H9 (cell line): Measurements from ENCODE around the gene RALY. TPM values are rescaled to one million over a fixed set of nuclear protein-coding genes. Genes with fewer than 3 reads are reported as not detected.

ENCODE experiments used
- DNase-seq: peaks from one replicate; pipeline ENCODE4 v3.0.0-alpha.2; 2017
- H2AFZ ChIP-seq: one replicate; pipeline ENCODE4 v1.6.1; 2013; ENCODE audit warnings: mild to moderate bottlenecking, low read length, control low read depth, moderate library complexity
- H2AK5ac ChIP-seq: 2 replicates; pipeline ENCODE4 v1.6.1; 2013; ENCODE audit warnings: low read length, control low read depth, mixed read lengths; ENCODE audit not compliant: insufficient read length
- H2BK120ac ChIP-seq: one replicate; pipeline ENCODE4 v1.6.1; 2013; ENCODE audit warnings: low read depth, mild to moderate bottlenecking, low read length, control low read depth, inconsistent platforms; ENCODE audit not compliant: poor library complexity, severe bottlenecking
- H2BK12ac ChIP-seq: 2 replicates; pipeline ENCODE4 v1.6.1; 2013; ENCODE audit warnings: low read length, control low read depth, mixed read lengths, low read depth; ENCODE audit not compliant: insufficient read length
- H2BK15ac ChIP-seq: 2 replicates; pipeline ENCODE4 v1.6.1; 2013; ENCODE audit warnings: low read depth, low read length, control low read depth
- H2BK20ac ChIP-seq: one replicate; pipeline ENCODE4 v1.6.1; 2013; ENCODE audit warnings: low read depth, mild to moderate bottlenecking, low read length, control low read depth, inconsistent platforms; ENCODE audit not compliant: poor library complexity, severe bottlenecking
- H2BK5ac ChIP-seq: 2 replicates; pipeline ENCODE4 v1.6.1; 2013; ENCODE audit warnings: low read length, control low read depth, mixed read lengths; ENCODE audit not compliant: insufficient read length
- H3K14ac ChIP-seq: 2 replicates; pipeline ENCODE4 v1.6.1; 2013; ENCODE audit warnings: low read length, control low read depth; ENCODE audit not compliant: insufficient read depth
- H3K18ac ChIP-seq: 2 replicates; pipeline ENCODE4 v1.6.1; 2013; ENCODE audit warnings: low read depth, mild to moderate bottlenecking, mixed read lengths, low read length, control low read depth; ENCODE audit not compliant: insufficient read length
- H3K23ac ChIP-seq: 2 replicates; pipeline ENCODE4 v1.6.1; 2013; ENCODE audit warnings: low read length, control low read depth, mixed read lengths, low read depth; ENCODE audit not compliant: insufficient read length
- H3K23me2 ChIP-seq: 2 replicates; pipeline ENCODE4 v1.6.1; 2013; ENCODE audit warnings: low read depth, mild to moderate bottlenecking, mixed read lengths, low read length, control low read depth; ENCODE audit not compliant: insufficient read length, poor library complexity, severe bottlenecking
- H3K27ac ChIP-seq: 2 replicates; pipeline ENCODE4 v1.5.1; 2013; ENCODE audit warnings: low read length, control low read depth, mixed read lengths, low read depth; ENCODE audit not compliant: insufficient read length
- H3K27me3 ChIP-seq: 2 replicates; pipeline ENCODE4 v1.6.1; 2013; ENCODE audit warnings: low read length, control low read depth, inconsistent platforms; ENCODE audit not compliant: insufficient read depth
- H3K4ac ChIP-seq: 2 replicates; pipeline ENCODE4 v1.6.1; 2013; ENCODE audit warnings: low read depth, mild to moderate bottlenecking, control low read depth, inconsistent platforms, low read length, moderate library complexity
- H3K4me1 ChIP-seq: 2 replicates; pipeline ENCODE4 v1.6.1; 2013; ENCODE audit warnings: low read length, control low read depth, inconsistent platforms; ENCODE audit not compliant: insufficient read depth
- H3K4me2 ChIP-seq: 2 replicates; pipeline ENCODE4 v1.6.1; 2013; ENCODE audit warnings: low read length, control low read depth, mixed read lengths; ENCODE audit not compliant: insufficient read length, insufficient read depth
- H3K56ac ChIP-seq: 2 replicates; pipeline ENCODE4 v1.6.1; 2013; ENCODE audit warnings: low read depth, mild to moderate bottlenecking, mixed read lengths, low read length, control low read depth; ENCODE audit not compliant: insufficient read length
- H3K79me1 ChIP-seq: 2 replicates; pipeline ENCODE4 v1.6.1; 2013; ENCODE audit warnings: low read depth, mild to moderate bottlenecking, moderate library complexity, low read length, control low read depth, inconsistent platforms; ENCODE audit not compliant: insufficient read depth, poor library complexity, severe bottlenecking
- H3K79me2 ChIP-seq: 2 replicates; pipeline ENCODE4 v1.6.1; 2013; ENCODE audit warnings: low read length, control low read depth, inconsistent platforms; ENCODE audit not compliant: insufficient read depth
- H3K9ac ChIP-seq: 2 replicates; pipeline ENCODE4 v1.6.1; 2013; ENCODE audit warnings: low read length, control low read depth, mixed read lengths; ENCODE audit not compliant: insufficient read length; ENCODE audit errors: extremely low read depth
- H3K9me3 ChIP-seq: one replicate; pipeline ENCODE4 v1.6.1; 2013; ENCODE audit warnings: low read depth, low read length, inconsistent platforms; ENCODE audit not compliant: control insufficient read depth
- H3T11ph ChIP-seq: one replicate; pipeline ENCODE4 v1.6.1; 2013; ENCODE audit warnings: mild to moderate bottlenecking, low read length, control low read depth, inconsistent platforms
- H4K20me1 ChIP-seq: one replicate; pipeline ENCODE4 v1.6.1; 2013; ENCODE audit not compliant: control insufficient read depth, insufficient read length, insufficient read depth
- H4K5ac ChIP-seq: 2 replicates; pipeline ENCODE4 v1.6.1; 2013; ENCODE audit warnings: low read depth, mild to moderate bottlenecking, mixed read lengths, low read length, control low read depth; ENCODE audit not compliant: insufficient read length
- H4K8ac ChIP-seq: replicated peaks from 2 replicates; pipeline ENCODE4 v1.6.1; 2013; ENCODE audit warnings: low read length, control low read depth, mixed read lengths, low read depth; ENCODE audit not compliant: insufficient read length
- H4K91ac ChIP-seq: 2 replicates; pipeline ENCODE4 v1.6.1; 2013; ENCODE audit warnings: low read depth, mild to moderate bottlenecking, moderate library complexity, mixed read lengths, low read length, control low read depth; ENCODE audit not compliant: insufficient read length
- H3K27ac Mint-ChIP-seq, 3 experiments: 2 replicates in 2 of 3; 3 replicates in 1 of 3; pipeline ENCODE4 v1.8.0; 2020 to 2021; ENCODE audit warnings: mixed read lengths in 3 of 3, mild to moderate bottlenecking in 1 of 3, moderate library complexity in 1 of 3
- H3K27me3 Mint-ChIP-seq: 2 replicates; pipeline ENCODE4 v1.8.0; 2021; ENCODE audit warnings: low read depth, mild to moderate bottlenecking, moderate library complexity, mixed read lengths
- H3K36me3 Mint-ChIP-seq, 3 experiments: 2 replicates in 2 of 3; 3 replicates in 1 of 3; pipeline ENCODE4 v1.8.0; 2020 to 2021; ENCODE audit warnings: low read depth in 3 of 3, mixed read lengths in 3 of 3; ENCODE audit not compliant: insufficient read depth in 1 of 3
- H3K4me1 Mint-ChIP-seq, 2 experiments: 2 replicates each; pipeline ENCODE4 v1.8.0; 2020; ENCODE audit warnings: mixed read lengths in 2 of 2
- H3K4me3 Mint-ChIP-seq, 2 experiments: 2 replicates in 1 of 2; 3 replicates in 1 of 2; pipeline ENCODE4 v1.8.0; 2020 to 2021; ENCODE audit warnings: mild to moderate bottlenecking in 2 of 2, mixed read lengths in 2 of 2, moderate library complexity in 1 of 2
- H3K9me3 Mint-ChIP-seq, 2 experiments: 2 replicates in 1 of 2; 3 replicates in 1 of 2; pipeline ENCODE4 v1.8.0; 2020; ENCODE audit warnings: mild to moderate bottlenecking in 2 of 2, mixed read lengths in 2 of 2, moderate library complexity in 1 of 2
- CTCF ChIP-seq: fragments of 200-600 bp; sonication (generic); conservative IDR thresholded peaks from 3 replicates; pipeline ENCODE4 v1.8.0; 2021; ENCODE audit warnings: antibody characterized with exemption, mild to moderate bottlenecking
- WGBS: extraction: QIAGEN DNeasy Blood & Tissue Kit; methylation state at CpG from one replicate; pipeline ENCODE4 v1.1.7; 2013; ENCODE audit warnings: missing lambda C conversion rate, low lambda C conversion rate, mixed read lengths; ENCODE audit not compliant: insufficient read length; ENCODE audit errors: extremely low coverage; 5-methylcytosine and 5-hydroxymethylcytosine counted together
- total RNA-seq: library from RNA; stranded (reverse); gene quantifications from 2 replicates; pipeline ENCODE4 v1.2.1, GENCODE V29; 2021

The RALY gene
- total RNA-seq, 1 experiment from 2014 or later = 199 TPM

GRCh38 chr20:34074101-34074760, 80.5 kb downstream of the RALY start:
- peaks cover 7 to 21% of the 10 kb centered on the region in 2 experiments for H3K4me1 Mint-ChIP-seq

More at GRCh38 chr20:34074101-34074760, 80.5 kb downstream of the RALY start:
- no peak overlapping the region for H3K9ac ChIP-seq
- no peak overlapping the region for H2BK120ac ChIP-seq
- H3K4me1 ChIP-seq = no peaks in the 10 kb centered on the region
- Mint-ChIP-seq H3K36me3 (peaks cover 13 to 57% (median 38%) of the 10 kb centered on the region in 3 experiments; a peak in 6 of 7 replicates), H3K4me3 (no peak overlapping the region), H3K27me3 (no peaks in the 10 kb centered on the region), H3K27ac (peak overlapping the region in 2 of 3 experiments; percentile 18 to 72; a peak in 1 of 7 replicates), H3K9me3 (no peaks in the 10 kb centered on the region)
- no peaks in the 10 kb centered on the region for H3K27me3 ChIP-seq
- H3K79me2 ChIP-seq = no peaks in the 10 kb centered on the region; the same call in 1 of the 2 replicates
- no peak overlapping the region for H2BK15ac ChIP-seq
- no peak overlapping the region for H3K14ac ChIP-seq
- no peak for TF ChIP-seq CTCF
- H3K9me3 ChIP-seq = no peaks in the 10 kb centered on the region
- no peak overlapping the region for H3K18ac ChIP-seq
- no peak overlapping the region for H4K5ac ChIP-seq
- no peak overlapping the region for H3K4me2 ChIP-seq
- H2AK5ac ChIP-seq = no peak overlapping the region
- WGBS = no CpG with 5 or more reads among the region's 7 CpGs
- no peak overlapping the region for H2BK5ac ChIP-seq
- no peak overlapping the region for H3K23ac ChIP-seq
- H2AFZ ChIP-seq = no peak overlapping the region
- H3K27ac ChIP-seq = no peak overlapping the region
- no peak overlapping the region for H3K56ac ChIP-seq
- no peak overlapping the region for H3T11ph ChIP-seq
- no peaks in the 10 kb centered on the region for H4K20me1 ChIP-seq
- H4K91ac ChIP-seq = no peak overlapping the region
- DNase-seq = no peak
- no peak overlapping the region for H4K8ac ChIP-seq
- H3K23me2 ChIP-seq = no peaks in the 10 kb centered on the region
- H2BK12ac ChIP-seq = no peak overlapping the region
- no peak overlapping the region for H2BK20ac ChIP-seq
- no peak overlapping the region for H3K4ac ChIP-seq
- H3K79me1 ChIP-seq = no peaks in the 10 kb centered on the region
